Activated T-helper 1 cell treated with anti-CD3 and anti-CD28 coated beads, Interleukin-12 subunit alpha, Interleukin-12 subunit beta, Interleukin-2, Interleukin-4 antibody, amounts not matched to agents 30 ng/mL and 10 ng/mL and 1 ng/mL, durations not matched to agents 14 hours and 24 hours and 36 hours (primary cell): ENCODE results near the gene VN1R2. TPM values are rescaled to one million over a fixed set of nuclear protein-coding genes. Genes with fewer than 3 reads are reported as not detected.
"Not testable (repeated sequence)": the region's sequence is repeated elsewhere in the genome, so short reads cannot be mapped to it uniquely, and the experiment has no call there.

Source experiments
- DNase-seq: peaks from one replicate; pipeline ENCODE4 v3.0.0; 2021; ENCODE audit warnings: low spot score
- H3K27ac Mint-ChIP-seq: one replicate; pipeline ENCODE4 v1.8.0; 2021; ENCODE audit warnings: mild to moderate bottlenecking, mixed read lengths
- H3K27me3 Mint-ChIP-seq: one replicate; pipeline ENCODE4 v1.8.0; 2022; ENCODE audit warnings: mild to moderate bottlenecking, moderate library complexity, mixed read lengths; ENCODE audit not compliant: insufficient read depth
- H3K36me3 Mint-ChIP-seq: one replicate; pipeline ENCODE4 v1.8.0; 2021; ENCODE audit warnings: low read depth, mixed read lengths
- H3K4me1 Mint-ChIP-seq: one replicate; pipeline ENCODE4 v1.8.0; 2021; ENCODE audit warnings: low read depth, mixed read lengths
- H3K4me3 Mint-ChIP-seq: one replicate; pipeline ENCODE4 v1.8.0; 2021; ENCODE audit warnings: mild to moderate bottlenecking, moderate library complexity, mixed read lengths
- H3K9me3 Mint-ChIP-seq: one replicate; pipeline ENCODE4 v1.8.0; 2021; ENCODE audit warnings: mixed read lengths
- intact Hi-C: fragments of 100-400 bp; cut with micrococcal nuclease; formaldehyde crosslinking; loops from one replicate; pipeline ENCODE4 v1.15.1; 2024
- total RNA-seq: library from RNA; stranded (reverse); gene quantifications from 2 replicates; pipeline ENCODE4 v1.2.3, GENCODE V29; 2022

Gene VN1R2
- not detected in 2 replicates for total RNA-seq

- H3K4me1 Mint-ChIP-seq, intact Hi-C loops, H3K27ac Mint-ChIP-seq, H3K27me3 Mint-ChIP-seq, DNase-seq, H3K4me3 Mint-ChIP-seq, H3K36me3 Mint-ChIP-seq: not testable (repeated sequence)
- peaks cover 49% of the 10 kb centered on the region for H3K9me3 Mint-ChIP-seq
These were observed at the start of gene VN1R2 for GRCh38 chr19:53257715-53258342. TSS of gene VN1R2 (plus strand) at chr19:53258292. CDS start at chr19:53258376, 84 bp downstream.

GRCh38 chr19:53211554-53211953 is 46.5 kb upstream of the VN1R2 start:
- H3K36me3 Mint-ChIP-seq: peaks cover 38% of the 10 kb centered on the region
- intact Hi-C loops, H3K4me3 Mint-ChIP-seq, H3K27me3 Mint-ChIP-seq, H3K27ac Mint-ChIP-seq, H3K4me1 Mint-ChIP-seq, DNase-seq: not testable (repeated sequence)
- peaks cover 87% of the 10 kb centered on the region for H3K9me3 Mint-ChIP-seq

DNA sequence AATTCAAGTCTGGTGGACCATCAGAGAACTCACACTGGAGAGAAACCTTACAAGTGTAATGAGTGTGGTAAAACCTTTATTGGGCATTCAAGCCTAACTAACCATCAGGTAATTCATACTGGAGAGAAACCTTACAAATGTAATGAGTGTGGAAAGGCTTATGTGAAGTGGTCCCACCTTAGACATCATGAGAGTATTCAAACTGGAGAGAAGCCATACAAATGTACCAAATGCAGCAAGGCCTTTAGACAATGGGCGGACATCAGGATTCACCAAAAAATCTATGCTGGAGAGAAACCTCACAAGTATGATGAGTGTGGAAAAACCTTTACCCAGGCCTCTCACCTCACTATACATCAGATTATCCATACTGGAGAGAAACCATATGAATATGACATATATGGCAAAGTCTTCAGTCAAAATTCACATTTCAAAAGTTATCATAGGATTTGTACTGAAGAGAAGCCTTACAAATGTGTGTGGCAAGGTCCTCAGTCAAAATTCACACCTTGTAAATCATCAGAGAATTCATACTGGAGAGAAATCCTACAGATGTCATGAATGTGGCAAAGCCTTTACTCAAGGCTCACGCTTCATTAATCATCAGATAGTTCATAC is 45.3 kb upstream of the VN1R2 start:
- Mint-ChIP-seq H3K27ac (no peak overlapping the region), H3K36me3 (peaks cover 29% of the 10 kb centered on the region), H3K27me3 (no peaks in the 10 kb centered on the region), H3K4me3 (no peak overlapping the region), H3K9me3 (peaks cover 82% of the 10 kb centered on the region), H3K4me1 (no peaks in the 10 kb centered on the region)
- intact Hi-C loops: no loop called here
- no peak for DNase-seq

DNA sequence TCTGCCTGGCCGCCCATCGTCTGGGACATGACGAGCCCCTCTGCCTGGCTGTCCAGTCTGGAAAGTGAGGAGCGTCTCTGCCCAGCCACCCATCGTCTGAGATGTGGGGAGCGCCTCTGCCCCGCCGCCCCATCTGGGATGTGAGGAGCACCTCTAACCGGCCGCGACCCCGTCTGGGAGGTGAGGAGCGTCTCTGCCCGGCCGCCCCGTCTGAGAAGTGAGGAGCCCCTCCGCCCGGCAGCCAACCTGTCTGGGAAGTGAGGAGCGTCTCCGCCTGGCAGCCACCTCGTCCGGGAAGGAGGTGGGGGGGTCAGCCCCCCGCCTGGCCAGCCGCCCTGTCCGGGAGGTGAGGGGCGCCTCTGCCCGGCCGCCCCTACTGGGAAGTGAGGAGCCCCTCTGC is 35.4 kb upstream of the VN1R2 start:
- DNase-seq, H3K27ac Mint-ChIP-seq, intact Hi-C loops, H3K4me1 Mint-ChIP-seq, H3K36me3 Mint-ChIP-seq, H3K27me3 Mint-ChIP-seq, H3K4me3 Mint-ChIP-seq: not testable (repeated sequence)
- peaks cover 68% of the 10 kb centered on the region for H3K9me3 Mint-ChIP-seq

DNA sequence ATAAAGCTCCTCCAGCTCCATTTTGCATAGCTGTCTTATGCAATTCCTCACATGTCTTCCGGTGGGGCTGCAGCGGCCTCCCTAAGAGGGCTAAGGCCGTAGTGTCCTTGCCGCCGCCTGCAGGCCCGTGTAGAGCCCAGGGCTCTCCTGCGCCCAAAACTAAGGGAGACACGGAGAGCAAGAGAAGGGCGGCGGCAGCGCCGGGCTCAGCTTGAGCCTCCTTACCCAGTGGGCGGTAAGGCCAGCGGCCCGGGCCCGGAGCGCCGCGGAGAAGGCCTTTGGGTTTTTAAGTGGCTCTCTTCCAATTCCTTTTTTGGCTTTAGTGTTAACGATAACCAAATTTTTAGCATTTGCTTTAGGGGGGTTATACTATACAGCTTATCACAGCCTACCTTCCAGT is 33.5 kb upstream of the VN1R2 start:
- intact Hi-C loops: no loop called here
- Mint-ChIP-seq H3K27me3 (no peaks in the 10 kb centered on the region), H3K9me3 (peaks cover 67% of the 10 kb centered on the region), H3K36me3 (peaks cover 1% of the 10 kb centered on the region), H3K4me3 (no peak overlapping the region), H3K27ac (no peak overlapping the region), H3K4me1 (no peaks in the 10 kb centered on the region)
- DNase-seq: no peak

GRCh38 chr19:53237114-53237777 is 20.8 kb upstream of the VN1R2 start:
- Mint-ChIP-seq H3K4me3 (no peak overlapping the region), H3K36me3 (peaks cover 2% of the 10 kb centered on the region), H3K27me3 (no peaks in the 10 kb centered on the region), H3K27ac (no peak overlapping the region), H3K9me3 (peaks cover 75% of the 10 kb centered on the region), H3K4me1 (no peaks in the 10 kb centered on the region)
- no peak for DNase-seq
- intact Hi-C loops: no loop called here

DNA sequence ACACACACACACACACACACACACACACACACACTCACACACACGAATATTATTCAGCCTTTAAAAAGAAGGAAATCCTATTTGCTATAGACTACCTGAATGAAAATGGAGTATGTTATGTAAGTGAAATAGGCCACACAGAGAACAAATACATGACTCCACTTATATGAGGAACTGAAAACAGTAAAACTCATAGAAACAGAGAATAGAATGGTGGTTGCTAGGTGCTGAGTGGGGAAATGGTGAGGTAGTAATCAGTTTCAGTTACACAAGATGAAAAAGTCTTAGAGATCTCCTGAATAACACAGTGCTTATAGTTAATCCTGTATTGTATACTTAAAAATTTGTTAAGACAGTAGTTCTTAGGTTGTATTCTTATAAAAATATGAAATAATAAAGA is 11.6 kb upstream of the VN1R2 start:
- H3K4me3 Mint-ChIP-seq: no peak overlapping the region
- intact Hi-C loops: no loop called here
- H3K9me3 Mint-ChIP-seq: peaks cover 79% of the 10 kb centered on the region
- no peaks in the 10 kb centered on the region for H3K27me3 Mint-ChIP-seq
- DNase-seq: no peak
- no peaks in the 10 kb centered on the region for H3K4me1 Mint-ChIP-seq
- H3K27ac Mint-ChIP-seq: no peak overlapping the region
- peaks cover 1% of the 10 kb centered on the region for H3K36me3 Mint-ChIP-seq

GRCh38 chr19:53254411-53255341 is 3.4 kb upstream of the VN1R2 start, which contains the start of gene ZNF677:
TSS of gene ZNF677 (minus strand) at chr19:53254873. CDS start at chr19:53251550, 3,323 bp downstream.
- peaks cover 59% of the 10 kb centered on the region for H3K9me3 Mint-ChIP-seq
- no peaks in the 10 kb centered on the region for H3K27me3 Mint-ChIP-seq
- intact Hi-C loops: no loop called here

GRCh38 chr19:53267623-53268022 is 9.5 kb downstream of the VN1R2 start, which contains the start of gene VN1R4:
TSS of gene VN1R4 (minus strand) at chr19:53267723. CDS start at chr19:53267665, 58 bp downstream.
- H3K36me3 Mint-ChIP-seq, H3K27ac Mint-ChIP-seq, H3K4me3 Mint-ChIP-seq, intact Hi-C loops, DNase-seq, H3K4me1 Mint-ChIP-seq, H3K27me3 Mint-ChIP-seq: not testable (repeated sequence)
- peaks cover 53% of the 10 kb centered on the region for H3K9me3 Mint-ChIP-seq

More at GRCh38 chr19:53254411-53255341, 3.4 kb upstream of the VN1R2 start, which contains the start of gene ZNF677:
- peak; percentile 49 for DNase-seq
- Mint-ChIP-seq H3K4me3 (peak within 1 kb of the TSS; percentile 81), H3K36me3 (peaks cover 6% of the 10 kb centered on the region), H3K4me1 (peaks cover 9% of the 10 kb centered on the region), H3K27ac (no peak within 1 kb of the TSS)

- H3K4me3 Mint-ChIP-seq, intact Hi-C loops, H3K4me1 Mint-ChIP-seq, H3K27ac Mint-ChIP-seq, H3K27me3 Mint-ChIP-seq, H3K36me3 Mint-ChIP-seq, DNase-seq: not testable (repeated sequence)
- peaks cover 53% of the 10 kb centered on the region for H3K9me3 Mint-ChIP-seq
These were observed 11.8 kb downstream of the VN1R2 start for GRCh38 chr19:53269861-53270260.

DNA sequence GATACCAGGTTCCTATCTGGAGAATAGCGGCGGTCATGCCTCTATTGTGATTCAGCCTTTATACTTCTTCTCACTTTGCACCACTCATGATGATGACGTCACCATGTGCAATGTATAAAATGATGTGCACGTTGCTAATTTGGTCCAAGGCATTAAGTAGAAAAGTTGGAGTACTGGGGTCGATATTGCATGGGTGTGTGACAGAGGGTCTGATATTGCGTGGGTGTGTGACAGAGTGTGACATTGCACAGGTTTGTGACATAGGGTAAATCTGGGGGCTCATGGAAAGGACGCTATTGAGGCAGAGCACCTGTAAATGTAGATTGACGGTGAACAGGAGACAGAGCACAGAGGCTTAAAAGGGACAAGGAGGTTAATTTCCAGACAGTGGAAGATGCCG is 14.0 kb downstream of the VN1R2 start:
- Mint-ChIP-seq H3K27ac (no peak overlapping the region), H3K4me3 (no peak overlapping the region), H3K27me3 (no peaks in the 10 kb centered on the region), H3K4me1 (no peaks in the 10 kb centered on the region), H3K9me3 (peaks cover 45% of the 10 kb centered on the region), H3K36me3 (no peaks in the 10 kb centered on the region)
- intact Hi-C loops: no loop called here
- no peak for DNase-seq

GRCh38 chr19:53275480-53275879 is 17.4 kb downstream of the VN1R2 start:
- no peak overlapping the region for H3K27ac Mint-ChIP-seq
- H3K4me3 Mint-ChIP-seq: no peak overlapping the region
- no peaks in the 10 kb centered on the region for H3K27me3 Mint-ChIP-seq
- no peak for DNase-seq
- no peaks in the 10 kb centered on the region for H3K4me1 Mint-ChIP-seq
- no peaks in the 10 kb centered on the region for H3K36me3 Mint-ChIP-seq
- intact Hi-C loops: no loop called here
- peaks cover 58% of the 10 kb centered on the region for H3K9me3 Mint-ChIP-seq
